ENCODE measurements around the gene C9orf43. TPM values are rescaled to one million over a fixed set of nuclear protein-coding genes. Genes with fewer than 3 reads are reported as not detected.

Gene C9orf43
- total and polyA plus RNA-seq, 2 experiments from 2014 or later = 0.63 to 1.1 TPM

DNA sequence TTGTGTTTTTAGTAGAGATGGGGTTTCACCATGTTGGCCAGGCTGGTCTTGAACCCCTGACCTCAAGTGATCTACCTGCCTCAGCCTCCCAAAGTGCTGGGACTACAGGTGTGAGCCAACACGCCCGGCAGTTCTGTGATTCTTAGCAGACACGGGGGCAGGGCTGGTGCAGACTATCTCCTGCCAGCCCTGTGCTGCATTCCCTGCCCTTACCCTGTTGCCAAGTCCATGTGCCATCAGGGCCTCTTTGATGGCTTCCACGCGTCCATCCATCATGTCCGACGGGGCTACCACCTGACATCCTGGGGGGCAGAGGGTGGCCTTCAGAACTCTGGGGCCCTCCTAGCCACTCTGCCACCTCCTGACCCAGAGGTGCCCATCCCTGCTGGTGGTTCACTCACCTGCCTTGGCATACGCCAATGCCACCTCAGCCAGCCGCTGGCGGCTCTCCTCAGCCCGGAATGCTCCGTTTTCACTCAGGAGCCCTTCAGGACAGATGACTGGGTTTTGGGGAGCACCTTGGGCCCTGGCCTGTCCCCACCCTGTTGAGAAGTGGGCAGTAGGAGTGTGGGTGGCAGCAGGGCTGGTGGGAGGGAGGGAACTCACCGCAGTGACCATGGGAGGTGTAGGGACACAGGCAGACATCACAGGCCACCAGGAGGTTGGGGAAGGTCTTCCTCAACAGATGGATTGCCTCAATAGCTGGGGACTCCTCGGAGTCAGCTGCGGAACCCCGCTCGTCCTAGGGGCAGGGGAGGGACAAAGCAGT is 20.2 kb upstream of the C9orf43 start:
- H3K9me3 Mint-ChIP-seq = no peaks in the 10 kb centered on the region
- H3K4me1 Mint-ChIP-seq = no peaks in the 10 kb centered on the region
- no peaks in the 10 kb centered on the region for H3F3A ChIP-seq (replicated peaks; ENCODE audit: low read depth)
- H3K9me2 ChIP-seq (ENCODE audit: insufficient read depth) = no peaks in the 10 kb centered on the region
- no peak overlapping the region for H2AFZ ChIP-seq
- H3K36me3 Mint-ChIP-seq (ENCODE audit: low read depth) = peaks cover 11% of the 10 kb centered on the region; the same call in 2 of the 3 replicates
- H3K27me3 ChIP-seq (ENCODE audit: insufficient read depth) = no peaks in the 10 kb centered on the region
- H3K4me3 Mint-ChIP-seq = no peak overlapping the region
- DNase-seq (ENCODE audit: low spot score) (no peak), ATAC-seq (no peak)
- no peaks in the 10 kb centered on the region for H3K36me3 ChIP-seq (ENCODE audit: insufficient read depth)
- H3K4me2 ChIP-seq = no peak overlapping the region
- H3K27ac ChIP-seq (ENCODE audit: low read depth) = no peak overlapping the region
- no peaks in the 10 kb centered on the region for H3K79me2 ChIP-seq (replicated peaks; ENCODE audit: insufficient read depth)
- no peak overlapping the region for H3K27ac Mint-ChIP-seq
- peaks cover 2% of the 10 kb centered on the region; the same call in 1 of the 2 replicates for H4K20me1 ChIP-seq (replicated peaks; ENCODE audit: insufficient read depth)
- H3K27me3 Mint-ChIP-seq (ENCODE audit: insufficient read depth, low read depth, poor library complexity) = peaks cover 5% of the 10 kb centered on the region
- no peak overlapping the region for H3K4me3 ChIP-seq
- no peaks in the 10 kb centered on the region for H3K4me1 ChIP-seq (ENCODE audit: insufficient read depth)
- TF ChIP-seq EZH2phosphoT487 (IDR thresholded peaks at IDR 0.05; ENCODE audit: unreplicated experiment) = no peak
- TF ChIP-seq JUNB (IDR thresholded peaks at IDR 0.05; ENCODE audit: unreplicated experiment) = no peak
- TF ChIP-seq, protein P1, sequence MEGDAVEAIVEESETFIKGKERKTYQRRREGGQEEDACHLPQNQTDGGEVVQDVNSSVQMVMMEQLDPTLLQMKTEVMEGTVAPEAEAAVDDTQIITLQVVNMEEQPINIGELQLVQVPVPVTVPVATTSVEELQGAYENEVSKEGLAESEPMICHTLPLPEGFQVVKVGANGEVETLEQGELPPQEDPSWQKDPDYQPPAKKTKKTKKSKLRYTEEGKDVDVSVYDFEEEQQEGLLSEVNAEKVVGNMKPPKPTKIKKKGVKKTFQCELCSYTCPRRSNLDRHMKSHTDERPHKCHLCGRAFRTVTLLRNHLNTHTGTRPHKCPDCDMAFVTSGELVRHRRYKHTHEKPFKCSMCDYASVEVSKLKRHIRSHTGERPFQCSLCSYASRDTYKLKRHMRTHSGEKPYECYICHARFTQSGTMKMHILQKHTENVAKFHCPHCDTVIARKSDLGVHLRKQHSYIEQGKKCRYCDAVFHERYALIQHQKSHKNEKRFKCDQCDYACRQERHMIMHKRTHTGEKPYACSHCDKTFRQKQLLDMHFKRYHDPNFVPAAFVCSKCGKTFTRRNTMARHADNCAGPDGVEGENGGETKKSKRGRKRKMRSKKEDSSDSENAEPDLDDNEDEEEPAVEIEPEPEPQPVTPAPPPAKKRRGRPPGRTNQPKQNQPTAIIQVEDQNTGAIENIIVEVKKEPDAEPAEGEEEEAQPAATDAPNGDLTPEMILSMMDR (conservative IDR thresholded peaks at IDR 0.05; ENCODE audit: low read depth in 2 of 2) = no peak
- TF ChIP-seq POLR2AphosphoS5 (IDR thresholded peaks at IDR 0.05; ENCODE audit: low read depth) = no peak
- TF ChIP-seq, protein P2, sequence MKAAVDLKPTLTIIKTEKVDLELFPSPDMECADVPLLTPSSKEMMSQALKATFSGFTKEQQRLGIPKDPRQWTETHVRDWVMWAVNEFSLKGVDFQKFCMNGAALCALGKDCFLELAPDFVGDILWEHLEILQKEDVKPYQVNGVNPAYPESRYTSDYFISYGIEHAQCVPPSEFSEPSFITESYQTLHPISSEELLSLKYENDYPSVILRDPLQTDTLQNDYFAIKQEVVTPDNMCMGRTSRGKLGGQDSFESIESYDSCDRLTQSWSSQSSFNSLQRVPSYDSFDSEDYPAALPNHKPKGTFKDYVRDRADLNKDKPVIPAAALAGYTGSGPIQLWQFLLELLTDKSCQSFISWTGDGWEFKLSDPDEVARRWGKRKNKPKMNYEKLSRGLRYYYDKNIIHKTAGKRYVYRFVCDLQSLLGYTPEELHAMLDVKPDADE (IDR thresholded peaks at IDR 0.05) = no peak
- no peak for TF ChIP-seq ZNF114 (CRISPR knock-in tag; IDR thresholded peaks at IDR 0.05)
- TF ChIP-seq EZH2 (IDR thresholded peaks at IDR 0.05; ENCODE audit: low read depth, unreplicated experiment) = no peak
- TF ChIP-seq CREB1 (CRISPR knock-in tag; IDR thresholded peaks at IDR 0.05; ENCODE audit: low read depth) = no peak
- TF ChIP-seq, protein P3, sequence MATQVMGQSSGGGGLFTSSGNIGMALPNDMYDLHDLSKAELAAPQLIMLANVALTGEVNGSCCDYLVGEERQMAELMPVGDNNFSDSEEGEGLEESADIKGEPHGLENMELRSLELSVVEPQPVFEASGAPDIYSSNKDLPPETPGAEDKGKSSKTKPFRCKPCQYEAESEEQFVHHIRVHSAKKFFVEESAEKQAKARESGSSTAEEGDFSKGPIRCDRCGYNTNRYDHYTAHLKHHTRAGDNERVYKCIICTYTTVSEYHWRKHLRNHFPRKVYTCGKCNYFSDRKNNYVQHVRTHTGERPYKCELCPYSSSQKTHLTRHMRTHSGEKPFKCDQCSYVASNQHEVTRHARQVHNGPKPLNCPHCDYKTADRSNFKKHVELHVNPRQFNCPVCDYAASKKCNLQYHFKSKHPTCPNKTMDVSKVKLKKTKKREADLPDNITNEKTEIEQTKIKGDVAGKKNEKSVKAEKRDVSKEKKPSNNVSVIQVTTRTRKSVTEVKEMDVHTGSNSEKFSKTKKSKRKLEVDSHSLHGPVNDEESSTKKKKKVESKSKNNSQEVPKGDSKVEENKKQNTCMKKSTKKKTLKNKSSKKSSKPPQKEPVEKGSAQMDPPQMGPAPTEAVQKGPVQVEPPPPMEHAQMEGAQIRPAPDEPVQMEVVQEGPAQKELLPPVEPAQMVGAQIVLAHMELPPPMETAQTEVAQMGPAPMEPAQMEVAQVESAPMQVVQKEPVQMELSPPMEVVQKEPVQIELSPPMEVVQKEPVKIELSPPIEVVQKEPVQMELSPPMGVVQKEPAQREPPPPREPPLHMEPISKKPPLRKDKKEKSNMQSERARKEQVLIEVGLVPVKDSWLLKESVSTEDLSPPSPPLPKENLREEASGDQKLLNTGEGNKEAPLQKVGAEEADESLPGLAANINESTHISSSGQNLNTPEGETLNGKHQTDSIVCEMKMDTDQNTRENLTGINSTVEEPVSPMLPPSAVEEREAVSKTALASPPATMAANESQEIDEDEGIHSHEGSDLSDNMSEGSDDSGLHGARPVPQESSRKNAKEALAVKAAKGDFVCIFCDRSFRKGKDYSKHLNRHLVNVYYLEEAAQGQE (IDR thresholded peaks at IDR 0.05; ENCODE audit: unreplicated experiment) = no peak
- TF ChIP-seq, protein P4, sequence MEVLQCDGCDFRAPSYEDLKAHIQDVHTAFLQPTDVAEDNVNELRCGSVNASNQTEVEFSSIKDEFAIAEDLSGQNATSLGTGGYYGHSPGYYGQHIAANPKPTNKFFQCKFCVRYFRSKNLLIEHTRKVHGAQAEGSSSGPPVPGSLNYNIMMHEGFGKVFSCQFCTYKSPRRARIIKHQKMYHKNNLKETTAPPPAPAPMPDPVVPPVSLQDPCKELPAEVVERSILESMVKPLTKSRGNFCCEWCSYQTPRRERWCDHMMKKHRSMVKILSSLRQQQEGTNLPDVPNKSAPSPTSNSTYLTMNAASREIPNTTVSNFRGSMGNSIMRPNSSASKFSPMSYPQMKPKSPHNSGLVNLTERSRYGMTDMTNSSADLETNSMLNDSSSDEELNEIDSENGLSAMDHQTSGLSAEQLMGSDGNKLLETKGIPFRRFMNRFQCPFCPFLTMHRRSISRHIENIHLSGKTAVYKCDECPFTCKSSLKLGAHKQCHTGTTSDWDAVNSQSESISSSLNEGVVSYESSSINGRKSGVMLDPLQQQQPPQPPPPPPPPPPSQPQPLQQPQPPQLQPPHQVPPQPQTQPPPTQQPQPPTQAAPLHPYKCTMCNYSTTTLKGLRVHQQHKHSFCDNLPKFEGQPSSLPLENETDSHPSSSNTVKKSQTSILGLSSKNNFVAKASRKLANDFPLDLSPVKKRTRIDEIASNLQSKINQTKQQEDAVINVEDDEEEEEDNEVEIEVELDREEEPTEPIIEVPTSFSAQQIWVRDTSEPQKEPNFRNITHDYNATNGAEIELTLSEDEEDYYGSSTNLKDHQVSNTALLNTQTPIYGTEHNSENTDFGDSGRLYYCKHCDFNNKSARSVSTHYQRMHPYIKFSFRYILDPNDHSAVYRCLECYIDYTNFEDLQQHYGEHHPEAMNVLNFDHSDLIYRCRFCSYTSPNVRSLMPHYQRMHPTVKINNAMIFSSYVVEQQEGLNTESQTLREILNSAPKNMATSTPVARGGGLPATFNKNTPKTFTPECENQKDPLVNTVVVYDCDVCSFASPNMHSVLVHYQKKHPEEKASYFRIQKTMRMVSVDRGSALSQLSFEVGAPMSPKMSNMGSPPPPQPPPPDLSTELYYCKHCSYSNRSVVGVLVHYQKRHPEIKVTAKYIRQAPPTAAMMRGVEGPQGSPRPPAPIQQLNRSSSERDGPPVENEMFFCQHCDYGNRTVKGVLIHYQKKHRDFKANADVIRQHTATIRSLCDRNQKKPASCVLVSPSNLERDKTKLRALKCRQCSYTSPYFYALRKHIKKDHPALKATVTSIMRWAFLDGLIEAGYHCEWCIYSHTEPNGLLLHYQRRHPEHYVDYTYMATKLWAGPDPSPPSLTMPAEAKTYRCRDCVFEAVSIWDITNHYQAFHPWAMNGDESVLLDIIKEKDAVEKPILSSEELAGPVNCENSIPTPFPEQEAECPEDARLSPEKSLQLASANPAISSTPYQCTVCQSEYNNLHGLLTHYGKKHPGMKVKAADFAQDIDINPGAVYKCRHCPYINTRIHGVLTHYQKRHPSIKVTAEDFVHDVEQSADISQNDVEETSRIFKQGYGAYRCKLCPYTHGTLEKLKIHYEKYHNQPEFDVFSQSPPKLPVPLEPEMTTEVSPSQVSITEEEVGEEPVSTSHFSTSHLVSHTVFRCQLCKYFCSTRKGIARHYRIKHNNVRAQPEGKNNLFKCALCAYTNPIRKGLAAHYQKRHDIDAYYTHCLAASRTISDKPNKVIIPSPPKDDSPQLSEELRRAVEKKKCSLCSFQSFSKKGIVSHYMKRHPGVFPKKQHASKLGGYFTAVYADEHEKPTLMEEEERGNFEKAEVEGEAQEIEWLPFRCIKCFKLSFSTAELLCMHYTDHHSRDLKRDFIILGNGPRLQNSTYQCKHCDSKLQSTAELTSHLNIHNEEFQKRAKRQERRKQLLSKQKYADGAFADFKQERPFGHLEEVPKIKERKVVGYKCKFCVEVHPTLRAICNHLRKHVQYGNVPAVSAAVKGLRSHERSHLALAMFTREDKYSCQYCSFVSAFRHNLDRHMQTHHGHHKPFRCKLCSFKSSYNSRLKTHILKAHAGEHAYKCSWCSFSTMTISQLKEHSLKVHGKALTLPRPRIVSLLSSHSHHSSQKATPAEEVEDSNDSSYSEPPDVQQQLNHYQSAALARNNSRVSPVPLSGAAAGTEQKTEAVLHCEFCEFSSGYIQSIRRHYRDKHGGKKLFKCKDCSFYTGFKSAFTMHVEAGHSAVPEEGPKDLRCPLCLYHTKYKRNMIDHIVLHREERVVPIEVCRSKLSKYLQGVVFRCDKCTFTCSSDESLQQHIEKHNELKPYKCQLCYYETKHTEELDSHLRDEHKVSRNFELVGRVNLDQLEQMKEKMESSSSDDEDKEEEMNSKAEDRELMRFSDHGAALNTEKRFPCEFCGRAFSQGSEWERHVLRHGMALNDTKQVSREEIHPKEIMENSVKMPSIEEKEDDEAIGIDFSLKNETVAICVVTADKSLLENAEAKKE (CRISPR knock-in tag; IDR thresholded peaks at IDR 0.05) = no peak
- TF ChIP-seq ZNF331 (CRISPR knock-in tag; IDR thresholded peaks at IDR 0.05; ENCODE audit: low read depth) = no peak
- TF ChIP-seq NANOG (IDR thresholded peaks at IDR 0.05; ENCODE audit: borderline replicate concordance) = no peak
- no peak for TF ChIP-seq STAT1 (IDR thresholded peaks at IDR 0.05; ENCODE audit: unreplicated experiment)
